Activated CD4-positive, alpha-beta T cell treated with anti-CD3 and anti-CD28 coated beads for 24 hours (primary cell): ENCODE results near the gene LY9.

ENCODE experiments used
- DNase-seq, 2 donors: peaks; one replicate each; pipeline ENCODE4 v3.0.0-alpha.2; 2020; ENCODE audit warnings: low read depth in 2 of 2

Gene LY9

GRCh38 chr1:160795951-160796383, at the start of gene LY9:
TSS of gene LY9 (plus strand) at chr1:160796174. CDS start at chr1:160796188, 14 bp downstream.
- peak; percentile 55 to 59 for DNase-seq

DNA sequence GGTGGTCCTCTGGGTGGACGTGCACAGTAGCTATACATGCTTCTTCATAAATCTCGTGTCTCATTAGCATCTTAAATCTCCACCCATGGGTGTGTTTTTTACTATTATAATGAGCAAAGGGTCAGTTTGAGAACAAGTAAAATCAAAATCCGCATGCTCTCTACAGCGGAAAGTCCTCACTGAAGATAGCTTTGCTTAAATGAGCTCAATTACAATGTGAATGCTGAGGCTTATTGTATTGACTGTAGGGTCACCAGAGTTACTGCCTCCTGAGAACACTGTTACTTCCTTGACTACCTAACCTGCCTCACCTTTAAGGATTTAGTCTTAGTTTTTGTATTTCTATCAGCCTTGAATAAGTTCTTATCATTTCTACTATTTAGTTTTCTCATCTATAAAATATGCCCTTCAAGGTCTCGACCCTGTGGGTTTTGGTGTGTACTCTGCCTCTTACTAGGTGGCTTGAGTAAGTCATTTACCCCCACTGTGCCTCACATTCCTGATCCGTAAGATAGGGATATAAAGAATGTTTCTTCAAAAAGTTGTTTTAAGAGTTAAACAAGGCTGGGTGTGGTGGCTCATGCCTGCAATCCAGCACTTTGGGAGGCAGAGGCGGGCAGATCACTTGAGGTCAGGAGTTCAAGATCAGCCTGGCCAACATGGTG, 49.0 kb upstream of the LY9 start:
- no peak for DNase-seq

DNA sequence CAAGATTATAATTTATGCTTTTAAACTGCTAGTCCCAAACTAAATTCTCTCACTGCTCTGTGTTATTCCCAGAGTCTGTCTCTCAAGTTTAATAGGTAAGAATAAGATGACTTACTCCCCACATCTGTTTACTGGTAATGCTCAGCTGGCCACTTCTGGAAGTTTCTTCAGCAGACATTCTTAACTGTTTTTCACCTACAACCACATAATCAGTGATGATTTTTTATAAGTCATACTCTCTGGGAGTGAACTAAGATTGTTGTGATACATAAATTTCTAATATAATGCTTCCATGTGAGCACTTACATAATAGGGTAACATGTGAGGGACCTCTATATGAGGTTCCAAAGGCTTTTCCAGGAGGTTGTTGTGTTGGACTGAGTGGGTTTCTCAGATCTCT, 48.3 kb upstream of the LY9 start:
- DNase-seq, result no peak

GRCh38 chr1:160748181-160748877, 47.6 kb upstream of the LY9 start:
- no peak for DNase-seq

GRCh38 chr1:160748878-160749269, 47.1 kb upstream of the LY9 start:
- no peak for DNase-seq

- no peak for DNase-seq
Measured at GRCh38 chr1:160750608-160751007, 45.4 kb upstream of the LY9 start.

DNA sequence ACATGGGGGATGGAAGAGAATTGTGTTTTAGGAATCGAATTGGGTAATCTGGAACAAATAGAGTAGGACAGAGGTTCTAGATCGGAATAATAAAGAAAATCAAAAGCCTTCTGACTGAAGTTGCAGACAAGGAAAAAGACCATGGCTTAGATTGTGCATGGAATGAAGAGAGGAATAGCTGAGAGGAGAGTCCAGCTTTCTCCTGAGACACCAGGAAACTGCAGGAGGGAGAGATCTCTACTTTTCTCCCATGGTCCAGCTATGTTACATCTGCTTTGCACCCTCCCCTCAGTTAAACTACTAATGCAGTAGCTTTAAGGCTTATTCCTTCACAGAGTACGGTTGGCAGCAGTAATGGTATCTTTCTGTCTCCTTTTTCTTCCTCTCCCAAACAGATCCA, 43.6 kb upstream of the LY9 start:
- DNase-seq, result no peak

DNA sequence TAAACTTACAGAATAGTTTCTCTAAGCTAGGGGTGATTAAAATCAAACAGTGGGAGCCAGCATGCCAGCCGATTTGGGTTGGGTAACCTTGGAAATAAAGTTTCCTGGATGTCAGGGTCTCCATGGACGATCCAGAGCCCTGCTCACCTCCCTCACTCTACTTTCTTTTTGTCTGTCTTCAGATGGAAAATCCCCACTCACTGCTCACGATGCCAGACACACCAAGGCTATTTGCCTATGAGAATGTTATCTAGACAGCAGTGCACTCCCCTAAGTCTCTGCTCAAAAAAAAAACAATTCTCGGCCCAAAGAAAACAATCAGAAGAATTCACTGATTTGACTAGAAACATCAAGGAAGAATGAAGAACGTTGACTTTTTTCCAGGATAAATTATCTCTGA, 43.0 kb upstream of the LY9 start:
- DNase-seq, result no peak

DNA sequence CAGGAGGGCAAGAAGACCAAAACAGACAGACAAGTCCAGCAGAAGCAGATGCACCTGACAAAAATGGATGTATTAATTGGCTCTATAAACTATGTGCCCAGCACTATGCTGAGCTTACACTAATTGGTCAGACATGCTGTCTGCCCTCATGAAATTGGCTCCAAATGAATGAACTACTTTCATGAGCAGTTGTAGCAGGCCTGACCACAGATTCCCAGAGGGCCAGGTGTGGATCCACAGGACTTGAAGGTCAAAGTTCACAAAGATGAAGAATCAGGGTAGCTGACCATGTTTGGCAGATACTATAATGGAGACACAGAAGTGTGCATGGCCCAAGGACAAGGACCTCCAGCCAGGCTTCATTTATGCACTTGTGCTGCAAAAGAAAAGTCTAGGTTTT, 42.4 kb upstream of the LY9 start:
- DNase-seq, result no peak

DNA sequence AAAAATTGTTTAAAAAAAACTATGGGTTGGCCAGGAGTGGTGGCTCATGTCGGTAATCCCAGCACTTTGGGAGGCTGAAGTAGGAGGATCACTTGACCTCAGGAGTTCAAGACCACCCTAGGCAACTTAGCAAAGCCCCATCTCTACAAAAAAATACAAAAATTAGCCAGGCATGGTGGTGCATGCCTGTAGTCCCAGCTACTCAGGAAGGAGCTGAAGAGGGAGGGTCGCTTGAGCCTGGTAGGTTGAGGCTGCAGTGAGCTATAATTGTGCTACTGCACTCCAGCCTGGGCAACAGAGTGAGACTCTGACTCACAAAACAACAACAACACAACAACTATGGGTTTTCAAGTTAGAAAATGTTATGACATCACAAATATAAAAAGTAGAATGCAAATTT, 40.5 kb upstream of the LY9 start:
- DNase-seq, result no peak

GRCh38 chr1:160755911-160756848, 39.8 kb upstream of the LY9 start:
- DNase-seq, result no peak

DNA sequence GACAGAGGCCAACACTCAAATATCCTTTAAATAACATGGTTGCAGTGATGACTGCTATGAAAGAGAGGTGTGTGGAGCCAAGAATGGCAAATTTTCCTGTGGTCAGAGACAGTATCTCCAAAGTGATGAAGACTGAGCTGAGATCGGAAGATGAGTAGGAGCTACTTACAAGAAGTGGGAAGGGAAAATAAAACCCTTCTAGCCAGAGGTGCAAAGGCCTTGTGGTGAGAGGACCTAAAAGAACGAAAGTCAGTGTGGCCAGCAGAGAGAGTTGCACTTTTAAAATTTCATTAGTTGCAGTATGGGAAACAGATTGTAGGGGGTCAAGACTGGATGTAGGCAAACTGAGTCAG, 39.1 kb upstream of the LY9 start:
- no peak for DNase-seq

GRCh38 chr1:160758521-160758920, 37.5 kb upstream of the LY9 start:
- DNase-seq, result no peak

DNA sequence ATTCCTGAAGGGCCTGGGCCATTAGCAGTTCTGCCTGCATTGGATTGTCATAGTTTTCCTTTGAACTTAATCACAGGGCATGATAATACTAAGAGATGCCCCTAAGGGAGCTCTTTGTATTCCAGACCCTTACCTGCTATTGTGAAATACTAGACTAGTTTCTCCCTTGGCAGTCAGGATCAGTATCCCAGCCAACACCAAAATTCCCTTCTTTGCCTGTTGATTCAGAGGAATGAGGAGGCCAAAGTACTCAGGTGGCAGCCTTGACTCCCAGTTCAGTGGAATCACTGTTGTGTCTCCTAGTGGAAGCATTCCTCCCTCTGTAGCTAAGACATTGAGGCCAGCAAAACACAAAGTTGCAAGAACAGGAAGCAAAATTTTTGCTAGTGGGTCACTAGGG, 36.2 kb upstream of the LY9 start:
- no peak for DNase-seq

DNA sequence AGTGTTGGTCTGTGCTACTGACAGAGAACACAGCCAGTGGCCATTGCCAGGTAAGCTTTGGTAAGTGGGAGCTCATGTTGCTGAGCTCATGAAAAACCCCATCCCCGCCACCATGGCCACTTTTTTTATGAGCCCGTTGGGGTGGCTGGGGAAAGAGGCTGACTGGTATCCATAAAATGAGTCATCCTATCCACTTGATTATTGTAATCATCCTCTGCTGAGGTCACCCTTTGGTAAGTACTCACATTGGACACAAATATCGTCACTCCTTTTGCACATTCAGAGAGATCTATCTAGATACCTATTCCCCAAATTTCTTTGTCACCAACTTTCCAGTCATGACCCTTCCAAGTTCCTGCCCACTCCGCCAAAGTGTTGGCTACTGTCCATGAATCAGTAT, 34.9 kb upstream of the LY9 start:
- DNase-seq, result no peak

DNA sequence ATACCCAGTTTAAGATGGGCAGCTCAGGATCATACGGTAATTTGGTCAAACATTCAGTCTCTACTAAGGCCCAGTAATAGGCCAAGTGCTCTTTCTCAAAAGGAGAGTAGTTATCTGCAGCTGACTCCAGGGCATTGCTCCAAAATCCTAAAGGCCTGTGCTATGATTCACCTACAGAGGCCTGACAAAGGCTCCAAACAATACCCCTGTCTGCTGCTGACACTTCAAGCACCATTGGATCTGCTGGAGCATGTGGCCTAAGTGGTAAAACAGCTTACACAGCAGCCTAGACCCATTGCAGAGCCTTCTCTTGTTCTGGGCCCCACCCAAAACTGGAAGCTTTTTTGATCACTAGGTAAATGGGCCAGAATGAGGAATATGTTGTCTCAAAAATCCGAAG, 34.1 kb upstream of the LY9 start:
- no peak for DNase-seq

DNA sequence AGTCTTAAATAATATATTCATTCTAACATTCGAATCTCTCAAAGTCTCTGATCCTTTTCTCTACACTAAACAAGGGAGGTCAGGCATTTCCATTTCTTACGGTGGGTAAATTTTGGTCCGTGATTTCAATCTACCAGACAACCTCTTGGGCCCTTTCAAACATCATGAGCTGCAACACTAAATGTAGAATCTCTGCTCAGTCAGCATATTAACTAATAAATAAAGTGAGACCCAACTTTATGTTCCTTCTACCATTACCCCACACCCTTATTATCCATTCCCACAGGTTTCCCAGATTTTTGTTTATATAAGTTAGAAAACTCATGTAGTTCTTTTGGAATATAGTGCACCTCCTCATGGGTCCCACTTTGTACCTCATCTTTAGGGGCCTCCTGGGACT, 32.0 kb upstream of the LY9 start:
- DNase-seq, result no peak

DNA sequence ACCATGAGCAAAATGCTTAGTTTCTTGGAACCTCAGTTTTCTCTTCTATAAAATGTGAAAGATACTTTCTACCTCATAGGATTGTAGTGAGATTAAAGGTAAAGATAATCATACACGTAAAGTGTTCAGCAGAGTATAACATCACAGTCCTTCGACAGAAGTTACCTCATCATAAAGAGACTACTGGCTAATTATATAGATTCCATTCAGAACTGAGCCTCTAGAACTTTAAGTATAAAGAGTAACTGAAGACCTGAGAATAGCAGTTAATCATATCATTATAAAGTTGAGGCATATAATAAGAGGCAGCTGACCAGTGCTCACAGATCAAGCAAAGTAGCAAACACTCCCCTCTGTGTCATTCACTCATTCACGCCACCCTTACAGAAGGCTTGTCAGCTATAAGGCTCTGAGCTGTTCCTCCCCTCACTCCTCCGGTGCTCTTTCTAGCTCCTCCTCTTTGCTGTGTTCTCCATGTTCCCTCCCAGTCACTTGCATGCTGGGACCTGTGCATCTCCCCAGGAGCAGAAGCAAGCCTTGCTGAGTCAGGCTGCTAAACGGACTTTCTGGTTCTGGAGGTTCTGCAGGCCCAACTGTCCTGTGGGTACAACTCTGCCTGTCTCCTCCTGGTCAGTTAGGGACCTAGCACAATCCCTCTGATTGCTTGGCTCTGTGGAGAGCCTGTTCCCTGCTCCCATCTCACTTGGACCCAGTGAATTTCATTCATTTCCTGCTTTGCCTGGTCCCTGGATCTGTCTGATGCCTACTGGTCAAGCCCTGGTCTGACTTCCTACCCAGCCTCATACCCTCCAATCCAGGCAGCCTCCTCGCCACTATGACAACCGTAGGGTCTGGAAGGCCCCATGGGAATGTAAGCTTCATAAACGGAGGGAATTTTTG, 28.3 kb upstream of the LY9 start:
- DNase-seq, result peak in 1 of 2 donors; percentile 41

DNA sequence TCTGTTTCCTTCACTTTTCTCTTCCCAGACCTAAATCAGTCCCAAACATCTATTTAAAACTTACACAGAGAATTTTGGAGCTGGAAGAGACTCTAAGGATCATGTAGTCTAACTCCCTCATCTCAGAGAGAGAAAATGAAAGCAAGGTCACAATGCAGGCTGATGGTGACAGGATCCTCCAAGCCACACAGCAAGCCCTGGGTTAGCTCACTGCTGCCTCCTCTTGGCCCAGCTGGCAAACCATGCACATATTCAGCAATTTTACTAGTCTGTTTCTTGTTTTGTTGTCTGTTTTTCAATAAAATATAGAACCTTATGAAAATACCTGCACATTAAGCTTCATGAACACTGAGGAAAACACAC, 27.7 kb upstream of the LY9 start:
- peak; percentile 77 to 81 for DNase-seq

- no peak for DNase-seq
Measured at GRCh38 chr1:160772331-160772730, 23.6 kb upstream of the LY9 start.

DNA sequence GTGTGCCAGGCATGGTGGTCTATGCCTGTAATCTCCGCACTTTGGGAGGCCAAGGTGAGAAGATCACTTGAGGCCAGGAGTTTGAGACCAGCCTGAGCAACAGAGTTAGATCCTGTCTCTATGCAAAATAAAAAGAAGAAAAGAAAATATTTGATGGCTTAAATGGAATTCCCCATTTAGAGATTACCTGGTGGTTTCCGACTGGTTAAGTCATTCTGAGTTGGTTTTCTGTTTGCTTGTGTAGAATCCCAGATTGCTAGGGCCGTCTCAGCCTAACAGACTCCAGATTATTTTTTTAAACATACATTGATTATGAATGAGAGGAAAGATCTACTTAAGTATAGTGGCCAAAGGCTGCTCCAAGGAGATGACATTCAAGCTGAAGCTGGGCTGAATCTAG, 22.9 kb upstream of the LY9 start:
- no peak for DNase-seq
